ENCODE measurements around the gene PMM2. TPM values are rescaled to one million over a fixed set of nuclear protein-coding genes. Genes with fewer than 3 reads are reported as not detected.

The PMM2 gene
- total RNA-seq, 2 donors from 2014 or later: 22.9 to 59.3 TPM

DNA sequence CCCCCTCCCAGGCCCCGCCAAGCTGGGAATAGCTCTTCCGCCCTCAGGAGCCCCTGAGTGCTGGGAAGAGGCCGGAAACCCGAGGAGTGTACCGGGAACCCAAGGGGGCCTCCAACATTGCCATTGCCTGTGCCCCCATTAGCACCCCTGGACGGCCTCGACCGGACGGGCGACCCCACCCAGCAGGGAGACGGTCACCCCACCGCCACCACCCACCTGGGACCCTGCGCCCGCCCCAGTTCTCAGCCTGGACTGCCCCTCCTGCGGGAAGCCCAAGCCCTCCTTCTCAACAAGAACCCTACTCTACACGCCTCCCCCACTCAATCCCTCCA lies 69.2 kb downstream of the PMM2 start:
- Histone ChIP-seq H3K27ac (peak overlapping the region in 1 of 2 donors; percentile 79), H3K4me3 (peak overlapping the region; percentile 98), H3K36me3 (no peaks in the 10 kb centered on the region), H3K27me3 (replicated peaks; ENCODE audit: insufficient read depth) (no peaks in the 10 kb centered on the region), H3K9me3 (no peaks in the 10 kb centered on the region), H3K4me1 (ENCODE audit: control insufficient read depth in 1 of 2, low read depth in 2 of 2) (peaks cover 37 to 65% of the 10 kb centered on the region in 2 donors)
- TF ChIP-seq, protein P1, sequence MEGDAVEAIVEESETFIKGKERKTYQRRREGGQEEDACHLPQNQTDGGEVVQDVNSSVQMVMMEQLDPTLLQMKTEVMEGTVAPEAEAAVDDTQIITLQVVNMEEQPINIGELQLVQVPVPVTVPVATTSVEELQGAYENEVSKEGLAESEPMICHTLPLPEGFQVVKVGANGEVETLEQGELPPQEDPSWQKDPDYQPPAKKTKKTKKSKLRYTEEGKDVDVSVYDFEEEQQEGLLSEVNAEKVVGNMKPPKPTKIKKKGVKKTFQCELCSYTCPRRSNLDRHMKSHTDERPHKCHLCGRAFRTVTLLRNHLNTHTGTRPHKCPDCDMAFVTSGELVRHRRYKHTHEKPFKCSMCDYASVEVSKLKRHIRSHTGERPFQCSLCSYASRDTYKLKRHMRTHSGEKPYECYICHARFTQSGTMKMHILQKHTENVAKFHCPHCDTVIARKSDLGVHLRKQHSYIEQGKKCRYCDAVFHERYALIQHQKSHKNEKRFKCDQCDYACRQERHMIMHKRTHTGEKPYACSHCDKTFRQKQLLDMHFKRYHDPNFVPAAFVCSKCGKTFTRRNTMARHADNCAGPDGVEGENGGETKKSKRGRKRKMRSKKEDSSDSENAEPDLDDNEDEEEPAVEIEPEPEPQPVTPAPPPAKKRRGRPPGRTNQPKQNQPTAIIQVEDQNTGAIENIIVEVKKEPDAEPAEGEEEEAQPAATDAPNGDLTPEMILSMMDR (IDR thresholded peaks at IDR 0.05): no peak
- ATAC-seq (ENCODE audit: insufficient number of reproducible peaks, low FRiP score, low read depth) (no peak), DNase-seq (ENCODE audit: low spot score) (no peak)

DNA sequence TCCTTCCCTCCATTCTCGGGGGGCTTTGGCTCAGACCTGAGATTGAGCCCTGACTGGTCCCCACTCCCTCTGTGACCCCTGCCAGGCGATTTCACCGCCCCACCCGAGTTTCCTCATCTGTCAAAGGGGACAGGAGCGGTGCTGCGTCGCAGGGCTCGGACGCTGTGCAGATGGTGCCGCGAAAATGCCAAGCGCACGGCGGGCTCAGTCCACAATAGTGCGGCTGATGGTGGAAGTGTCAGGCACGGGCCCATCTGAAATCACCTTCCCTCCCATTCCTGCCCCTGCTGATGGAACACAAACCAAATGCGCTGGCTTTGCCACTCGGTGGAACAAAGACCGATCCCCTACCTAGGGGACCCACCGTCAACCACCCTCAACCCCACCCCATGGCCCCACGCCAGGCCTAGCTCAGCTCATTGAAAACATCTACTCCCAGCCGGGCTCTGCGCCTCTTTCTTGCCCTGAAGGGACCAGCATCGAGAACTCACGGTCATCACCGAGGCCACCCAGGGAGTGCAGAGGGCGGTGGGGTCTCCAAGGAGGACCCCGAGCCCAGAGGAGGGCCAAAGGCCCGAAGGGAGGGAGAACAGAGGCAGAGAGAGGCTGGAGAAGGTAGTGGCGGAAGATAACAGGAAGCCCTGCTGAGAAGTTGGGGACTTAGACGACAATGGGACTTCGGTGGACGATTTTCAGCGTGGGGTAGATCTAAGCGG lies 69.7 kb downstream of the PMM2 start:
- TF ChIP-seq, protein P1 (IDR thresholded peaks at IDR 0.05): no peak
- peak overlapping the region; percentile 98 for H3K4me3 ChIP-seq
- no peak for ATAC-seq (ENCODE audit: insufficient number of reproducible peaks, low FRiP score, low read depth)
- H3K27me3 ChIP-seq (replicated peaks; ENCODE audit: insufficient read depth): no peaks in the 10 kb centered on the region
- no peak for DNase-seq (ENCODE audit: low spot score)
- no peaks in the 10 kb centered on the region for H3K36me3 ChIP-seq
- no peaks in the 10 kb centered on the region for H3K9me3 ChIP-seq
- peak overlapping the region; percentile 75 to 79 for H3K27ac ChIP-seq
- peaks cover 37 to 61% of the 10 kb centered on the region in 2 donors for H3K4me1 ChIP-seq (ENCODE audit: control insufficient read depth in 1 of 2, low read depth in 2 of 2)

- TF ChIP-seq, protein P1 (IDR thresholded peaks at IDR 0.05): no peak
- DNase-seq (ENCODE audit: low spot score): no peak
- Histone ChIP-seq H3K27me3 (replicated peaks; ENCODE audit: insufficient read depth) (no peaks in the 10 kb centered on the region), H3K27ac (peak overlapping the region; percentile 75 to 79), H3K4me3 (peak overlapping the region; percentile 98), H3K36me3 (no peaks in the 10 kb centered on the region), H3K9me3 (no peaks in the 10 kb centered on the region), H3K4me1 (ENCODE audit: control insufficient read depth in 1 of 2, low read depth in 2 of 2) (peaks cover 37 to 60% of the 10 kb centered on the region in 2 donors)
- ATAC-seq (ENCODE audit: insufficient number of reproducible peaks, low FRiP score, low read depth): peak; percentile 2
These were observed 70.3 kb downstream of the PMM2 start for GRCh38 chr16:8867932-8868415.

DNA sequence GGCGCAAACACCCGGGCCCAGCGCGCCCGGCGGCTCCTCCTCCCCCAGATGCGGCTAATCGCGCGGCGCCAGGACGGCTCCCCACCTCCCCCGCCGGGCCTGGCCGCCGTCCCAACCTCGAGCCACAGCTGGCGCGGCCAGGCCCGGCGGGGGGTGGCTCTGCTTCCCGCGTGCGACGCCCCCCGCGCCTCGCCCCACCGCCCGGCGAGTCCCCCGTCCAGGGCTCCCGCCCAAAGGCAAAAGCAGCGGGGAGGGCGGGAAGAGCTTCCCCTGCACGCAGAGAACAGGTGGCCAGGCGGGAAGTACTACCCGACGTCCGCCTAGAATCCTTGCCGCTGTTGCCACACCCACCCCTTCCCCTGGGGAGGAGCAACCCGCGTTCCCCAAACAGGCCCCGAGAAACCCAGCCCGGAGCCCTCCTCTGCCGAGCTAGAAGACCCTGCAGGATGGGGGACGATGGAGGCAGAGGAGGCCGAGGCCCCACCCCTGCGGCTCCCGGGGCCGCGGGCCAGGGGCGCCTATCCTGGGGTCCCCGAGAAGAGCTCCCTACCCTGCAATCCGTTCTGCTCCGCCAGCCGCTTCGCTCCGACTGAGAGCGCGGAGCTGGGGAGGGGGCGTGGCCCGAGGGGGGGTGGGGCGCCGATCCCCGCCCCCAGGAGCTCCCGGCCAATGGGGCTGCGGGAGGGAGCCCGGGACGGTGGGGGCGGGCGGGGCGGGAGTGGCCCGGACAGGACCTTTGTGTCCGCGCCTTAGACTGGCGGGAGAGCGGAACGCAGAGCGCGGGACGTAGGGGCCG lies 71.0 kb downstream of the PMM2 start, which contains the start of gene CARHSP1:
Gene CARHSP1, minus strand, starts transcription at position 591 of the 796 bp plus-strand sequence. CDS start 9,678 bp downstream, outside the sequence.
- Histone ChIP-seq H3K27me3 (replicated peaks; ENCODE audit: insufficient read depth) (no peaks in the 10 kb centered on the region), H3K4me1 (ENCODE audit: control insufficient read depth in 1 of 2, low read depth in 2 of 2) (peaks cover 37 to 55% of the 10 kb centered on the region in 2 donors), H3K36me3 (no peaks in the 10 kb centered on the region), H3K4me3 (peak within 1 kb of the TSS; percentile 98), H3K27ac (peak within 1 kb of the TSS; percentile 75 to 79), H3K9me3 (no peaks in the 10 kb centered on the region)
- peak; percentile 76 for ATAC-seq (ENCODE audit: insufficient number of reproducible peaks, low FRiP score, low read depth)
- peak; percentile 40 for DNase-seq (ENCODE audit: low spot score)
- TF ChIP-seq, protein P1 (IDR thresholded peaks at IDR 0.05): no peak

All from thoracic aorta (tissue), 2 donors.